Measurements from ENCODE around the gene TASOR2.
A peak's percentile ranks its signal among the peaks of the same experiment; 100 is the strongest.

The TASOR2 gene

GRCh38 chr10:5656737-5657579 lies 27.7 kb upstream of the TASOR2 start:
- no peak for DNase-seq (ENCODE audit: low spot score)
- H3K27me3 ChIP-seq (ENCODE audit: insufficient read depth, poor library complexity, severe bottlenecking), result no peaks in the 10 kb centered on the region
- H3K36me3 ChIP-seq (ENCODE audit: low read depth), result no peaks in the 10 kb centered on the region
- H3K9me3 ChIP-seq (ENCODE audit: severe bottlenecking), result no peaks in the 10 kb centered on the region
- H3K4me3 ChIP-seq (ENCODE audit: severe bottlenecking), result no peak overlapping the region
- ATAC-seq (ENCODE audit: low read depth), result no peak
- no peak overlapping the region for H3K27ac ChIP-seq (ENCODE audit: poor library complexity, severe bottlenecking)
- no peak for TF ChIP-seq CTCF (IDR thresholded peaks at IDR 0.05; ENCODE audit: poor library complexity, severe bottlenecking)
- H3K4me1 ChIP-seq (ENCODE audit: insufficient read depth, poor library complexity, severe bottlenecking), result peaks cover 4% of the 10 kb centered on the region

- no peaks in the 10 kb centered on the region for H3K36me3 ChIP-seq (ENCODE audit: low read depth)
- DNase-seq (ENCODE audit: low spot score) (no peak), ATAC-seq (ENCODE audit: low read depth) (no peak)
- H3K27ac ChIP-seq (ENCODE audit: poor library complexity, severe bottlenecking), result no peak overlapping the region
- H3K4me1 ChIP-seq (ENCODE audit: insufficient read depth, poor library complexity, severe bottlenecking), result peaks cover 4% of the 10 kb centered on the region
- no peaks in the 10 kb centered on the region for H3K27me3 ChIP-seq (ENCODE audit: insufficient read depth, poor library complexity, severe bottlenecking)
- H3K4me3 ChIP-seq (ENCODE audit: severe bottlenecking), result no peak overlapping the region
- H3K9me3 ChIP-seq (ENCODE audit: severe bottlenecking), result no peaks in the 10 kb centered on the region
- no peak for TF ChIP-seq CTCF (IDR thresholded peaks at IDR 0.05; ENCODE audit: poor library complexity, severe bottlenecking)
Measured at GRCh38 chr10:5658871-5659618, 25.6 kb upstream of the TASOR2 start.

- no peak overlapping the region for H3K4me3 ChIP-seq (ENCODE audit: severe bottlenecking)
- peak; percentile 17 for TF ChIP-seq CTCF (IDR thresholded peaks at IDR 0.05; ENCODE audit: poor library complexity, severe bottlenecking)
- no peaks in the 10 kb centered on the region for H3K27me3 ChIP-seq (ENCODE audit: insufficient read depth, poor library complexity, severe bottlenecking)
- H3K27ac ChIP-seq (ENCODE audit: poor library complexity, severe bottlenecking), result peak overlapping the region; percentile 19
- peaks cover 4% of the 10 kb centered on the region for H3K4me1 ChIP-seq (ENCODE audit: insufficient read depth, poor library complexity, severe bottlenecking)
- DNase-seq (ENCODE audit: low spot score) (peak; percentile 77), ATAC-seq (ENCODE audit: low read depth) (peak; percentile 98)
- no peaks in the 10 kb centered on the region for H3K36me3 ChIP-seq (ENCODE audit: low read depth)
- H3K9me3 ChIP-seq (ENCODE audit: severe bottlenecking), result no peaks in the 10 kb centered on the region
Measured at GRCh38 chr10:5659702-5660528, 24.7 kb upstream of the TASOR2 start.

GRCh38 chr10:5661043-5661442 lies 23.6 kb upstream of the TASOR2 start:
- H3K36me3 ChIP-seq (ENCODE audit: low read depth), result 0 out of 2 replicates have a peak, but pooled peaks cover 2% of the 10 kb centered on the region
- ATAC-seq (ENCODE audit: low read depth) (no peak), DNase-seq (ENCODE audit: low spot score) (no peak)
- H3K4me1 ChIP-seq (ENCODE audit: insufficient read depth, poor library complexity, severe bottlenecking), result peaks cover 4% of the 10 kb centered on the region
- H3K4me3 ChIP-seq (ENCODE audit: severe bottlenecking), result no peak overlapping the region
- H3K27me3 ChIP-seq (ENCODE audit: insufficient read depth, poor library complexity, severe bottlenecking), result no peaks in the 10 kb centered on the region
- H3K27ac ChIP-seq (ENCODE audit: poor library complexity, severe bottlenecking), result no peak overlapping the region
- TF ChIP-seq CTCF (IDR thresholded peaks at IDR 0.05; ENCODE audit: poor library complexity, severe bottlenecking), result no peak
- H3K9me3 ChIP-seq (ENCODE audit: severe bottlenecking), result no peaks in the 10 kb centered on the region

Measured in RWPE2 (cell line).